SK-N-SH (cell line): ENCODE measurements around the gene MAPK1.
"Not testable (repeated sequence)": the region's sequence is repeated elsewhere in the genome, so short reads cannot be mapped to it uniquely, and the experiment has no call there.

Experiments used
- ELF1 ChIP-seq: IDR thresholded peaks from 2 replicates; pipeline ENCODE4 v1.4.0; 2012
- EP300 ChIP-seq, 2 experiments: IDR thresholded peaks; 2 replicates each; pipeline versions ENCODE4 v1.4.0 to v1.6.1; 2012; ENCODE audit warnings: borderline replicate concordance in 1 of 2, low read depth in 1 of 2, low read length in 1 of 2
- EZH2phosphoT487 ChIP-seq: fragments of 200-600 bp; sonication (generic); IDR thresholded peaks from 2 replicates; pipeline ENCODE4 v1.6.1; 2017; ENCODE audit warnings: low read depth, mixed run types, mild to moderate bottlenecking, antibody characterized with exemption, moderate library complexity, borderline replicate concordance
- NFIC ChIP-seq: IDR thresholded peaks from 2 replicates; pipeline ENCODE4 v1.4.0; 2012; ENCODE audit warnings: borderline replicate concordance
- POLR2AphosphoS5 ChIP-seq: IDR thresholded peaks from 2 replicates; pipeline ENCODE4 v1.6.1; 2012; ENCODE audit warnings: low read depth, low read length
- RAD21 ChIP-seq: IDR thresholded peaks from 2 replicates; pipeline ENCODE4 v1.6.1; 2012; ENCODE audit warnings: mild to moderate bottlenecking, low read length
- SIN3A ChIP-seq: IDR thresholded peaks from 2 replicates; pipeline ENCODE4 v1.6.1; 2012; ENCODE audit warnings: low read depth, mild to moderate bottlenecking, low read length, moderate library complexity, borderline replicate concordance
- YY1 ChIP-seq: IDR thresholded peaks from 2 replicates; pipeline ENCODE4 v1.4.0; 2012; ENCODE audit warnings: low read depth, mild to moderate bottlenecking
- TF ChIP-seq, protein P1 (sequence below): fragments of 200-600 bp; sonication (generic); IDR thresholded peaks from 2 replicates; pipeline ENCODE4 v1.6.1; 2017; ENCODE audit warnings: antibody characterized with exemption, mild to moderate bottlenecking, moderate library complexity

DNA sequence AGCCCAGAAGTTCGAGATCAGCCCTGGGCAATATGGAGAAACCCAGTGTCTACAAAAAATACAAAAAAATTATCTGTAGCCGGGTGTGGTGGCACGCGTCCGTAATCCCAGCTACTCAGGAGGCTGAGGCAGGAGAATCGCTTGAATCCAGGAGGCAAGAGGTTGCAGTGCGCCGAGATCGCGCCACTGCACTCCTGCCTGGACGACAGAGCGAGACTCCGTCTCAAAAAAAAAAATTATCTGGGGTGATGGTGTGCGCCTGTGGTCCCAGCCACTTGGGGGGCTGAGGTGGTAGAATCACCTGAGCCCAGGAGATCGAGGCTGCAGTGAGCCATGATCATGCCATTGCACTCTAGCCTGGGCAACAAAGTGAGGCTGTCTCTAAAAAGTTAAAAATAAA lies 31.0 kb downstream of the MAPK1 start:
- not testable (repeated sequence) for TF ChIP-seq POLR2AphosphoS5; EZH2phosphoT487; EP300 (IDR thresholded peaks at IDR 0.05; ENCODE audit: borderline replicate concordance in 1 of 2, low read depth in 1 of 2, low read length in 1 of 2); RAD21; SIN3A; NFIC; YY1; ELF1
- TF ChIP-seq, protein P1, sequence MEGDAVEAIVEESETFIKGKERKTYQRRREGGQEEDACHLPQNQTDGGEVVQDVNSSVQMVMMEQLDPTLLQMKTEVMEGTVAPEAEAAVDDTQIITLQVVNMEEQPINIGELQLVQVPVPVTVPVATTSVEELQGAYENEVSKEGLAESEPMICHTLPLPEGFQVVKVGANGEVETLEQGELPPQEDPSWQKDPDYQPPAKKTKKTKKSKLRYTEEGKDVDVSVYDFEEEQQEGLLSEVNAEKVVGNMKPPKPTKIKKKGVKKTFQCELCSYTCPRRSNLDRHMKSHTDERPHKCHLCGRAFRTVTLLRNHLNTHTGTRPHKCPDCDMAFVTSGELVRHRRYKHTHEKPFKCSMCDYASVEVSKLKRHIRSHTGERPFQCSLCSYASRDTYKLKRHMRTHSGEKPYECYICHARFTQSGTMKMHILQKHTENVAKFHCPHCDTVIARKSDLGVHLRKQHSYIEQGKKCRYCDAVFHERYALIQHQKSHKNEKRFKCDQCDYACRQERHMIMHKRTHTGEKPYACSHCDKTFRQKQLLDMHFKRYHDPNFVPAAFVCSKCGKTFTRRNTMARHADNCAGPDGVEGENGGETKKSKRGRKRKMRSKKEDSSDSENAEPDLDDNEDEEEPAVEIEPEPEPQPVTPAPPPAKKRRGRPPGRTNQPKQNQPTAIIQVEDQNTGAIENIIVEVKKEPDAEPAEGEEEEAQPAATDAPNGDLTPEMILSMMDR, result not testable (repeated sequence)
